Tibial nerve (tissue), 4 donors: Measurements from ENCODE around the gene STAM.

Source experiments
- EP300 ChIP-seq, 2 donors: sonication (generic); formaldehyde crosslinking; IDR thresholded peaks; one replicate each; pipeline ENCODE4 v1.6.1; 2017; ENCODE audit warnings: antibody characterized with exemption in 2 of 2, mild to moderate bottlenecking in 1 of 2
- POLR2A ChIP-seq, 2 donors: fragments of 450-650 bp; IDR thresholded peaks; one replicate each; pipeline ENCODE4 v1.6.1; 2017; ENCODE audit warnings: antibody characterized with exemption in 2 of 2, mild to moderate bottlenecking in 2 of 2, moderate library complexity in 2 of 2
- TF ChIP-seq, protein P1 (sequence below), 5 experiments: fragments of 200-600 bp in 3 of 5; fragments of 450-650 bp in 2 of 5; sonication (generic) in 3 of 5; IDR thresholded peaks; one replicate each; pipeline ENCODE4 v1.5.1; 2016 to 2019; ENCODE audit warnings: antibody characterized with exemption in 5 of 5, mild to moderate bottlenecking in 3 of 5, moderate library complexity in 2 of 5

DNA sequence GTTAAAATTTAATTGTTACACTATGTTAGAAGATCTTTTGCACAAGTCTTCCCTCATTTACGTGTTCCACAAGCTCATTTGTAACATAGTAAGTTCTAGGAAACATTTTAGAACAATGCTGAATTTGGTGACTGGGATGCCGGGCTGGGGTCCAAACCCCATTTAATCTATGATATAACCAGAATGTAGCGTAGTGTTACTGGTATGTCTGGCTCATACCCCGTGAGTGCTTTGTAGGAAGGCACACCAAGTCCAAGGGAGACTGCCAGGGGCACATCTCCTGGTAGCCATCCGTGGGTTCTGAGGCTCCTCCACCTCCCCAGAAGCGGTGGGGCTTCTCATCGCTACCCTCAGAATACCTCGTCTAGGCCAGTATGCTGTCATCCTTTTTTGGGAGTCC, 86.7 kb downstream of the STAM start:
- TF ChIP-seq, protein P1, sequence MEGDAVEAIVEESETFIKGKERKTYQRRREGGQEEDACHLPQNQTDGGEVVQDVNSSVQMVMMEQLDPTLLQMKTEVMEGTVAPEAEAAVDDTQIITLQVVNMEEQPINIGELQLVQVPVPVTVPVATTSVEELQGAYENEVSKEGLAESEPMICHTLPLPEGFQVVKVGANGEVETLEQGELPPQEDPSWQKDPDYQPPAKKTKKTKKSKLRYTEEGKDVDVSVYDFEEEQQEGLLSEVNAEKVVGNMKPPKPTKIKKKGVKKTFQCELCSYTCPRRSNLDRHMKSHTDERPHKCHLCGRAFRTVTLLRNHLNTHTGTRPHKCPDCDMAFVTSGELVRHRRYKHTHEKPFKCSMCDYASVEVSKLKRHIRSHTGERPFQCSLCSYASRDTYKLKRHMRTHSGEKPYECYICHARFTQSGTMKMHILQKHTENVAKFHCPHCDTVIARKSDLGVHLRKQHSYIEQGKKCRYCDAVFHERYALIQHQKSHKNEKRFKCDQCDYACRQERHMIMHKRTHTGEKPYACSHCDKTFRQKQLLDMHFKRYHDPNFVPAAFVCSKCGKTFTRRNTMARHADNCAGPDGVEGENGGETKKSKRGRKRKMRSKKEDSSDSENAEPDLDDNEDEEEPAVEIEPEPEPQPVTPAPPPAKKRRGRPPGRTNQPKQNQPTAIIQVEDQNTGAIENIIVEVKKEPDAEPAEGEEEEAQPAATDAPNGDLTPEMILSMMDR (IDR thresholded peaks at IDR 0.05) = no peak
- TF ChIP-seq POLR2A (IDR thresholded peaks at IDR 0.05) = no peak
- TF ChIP-seq EP300 (IDR thresholded peaks at IDR 0.05) = no peak
